GM19238 (cell line): ENCODE results near the gene IL1RAP.

Experiments used
- DNase-seq: peaks from one replicate; pipeline ENCODE4 v3.0.0; 2011; ENCODE audit warnings: low spot score; ENCODE audit not compliant: insufficient read length

The IL1RAP gene

DNA sequence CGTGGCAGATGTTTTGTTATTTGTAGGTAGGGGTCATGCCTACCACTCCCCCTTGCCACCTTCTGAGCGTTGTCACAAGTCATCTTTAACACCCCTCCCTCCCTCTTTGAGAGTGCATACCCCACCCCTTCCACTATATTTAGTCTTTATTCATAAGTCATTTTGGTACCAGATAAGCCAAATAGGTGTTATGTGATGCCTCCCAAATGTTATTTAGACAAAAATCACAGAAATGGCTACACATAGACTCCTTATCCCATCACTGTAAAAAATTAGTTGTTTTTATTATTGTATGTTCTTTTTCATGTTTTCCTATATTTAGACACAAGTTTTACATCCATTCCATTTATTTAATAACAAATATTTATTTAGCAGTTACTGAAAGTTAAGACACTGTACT lies 93.1 kb downstream of the IL1RAP start:
- DNase-seq: no peak

DNA sequence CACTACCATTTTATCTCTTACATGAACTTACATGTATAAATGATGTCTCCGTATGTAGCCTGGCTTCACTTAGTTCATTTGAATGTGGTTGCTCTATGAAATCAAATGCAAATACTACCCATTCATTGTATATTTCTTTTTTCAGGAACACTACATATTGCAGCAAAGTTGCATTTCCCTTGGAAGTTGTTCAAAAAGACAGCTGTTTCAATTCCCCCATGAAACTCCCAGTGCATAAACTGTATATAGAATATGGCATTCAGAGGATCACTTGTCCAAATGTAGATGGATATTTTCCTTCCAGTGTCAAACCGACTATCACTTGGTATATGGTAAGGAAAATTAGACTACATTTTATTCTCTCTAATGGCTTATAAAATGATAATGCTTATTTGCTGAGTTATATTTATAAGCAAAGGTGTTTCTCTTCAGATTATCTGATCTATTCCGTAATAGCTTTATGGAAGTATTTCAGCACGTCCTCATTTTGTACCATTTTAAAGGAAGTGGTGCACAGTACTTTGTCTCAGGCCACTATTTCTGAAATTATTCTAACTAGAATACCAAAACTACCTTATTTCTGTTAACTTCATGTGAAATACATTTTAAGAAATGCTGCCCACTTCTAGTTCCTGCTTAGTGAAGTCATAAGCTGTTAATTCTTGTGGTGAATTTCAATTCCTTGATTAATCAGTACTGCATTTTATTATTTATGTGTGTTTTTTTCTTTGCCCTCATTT lies 95.1 kb downstream of the IL1RAP start:
- DNase-seq: no peak

DNA sequence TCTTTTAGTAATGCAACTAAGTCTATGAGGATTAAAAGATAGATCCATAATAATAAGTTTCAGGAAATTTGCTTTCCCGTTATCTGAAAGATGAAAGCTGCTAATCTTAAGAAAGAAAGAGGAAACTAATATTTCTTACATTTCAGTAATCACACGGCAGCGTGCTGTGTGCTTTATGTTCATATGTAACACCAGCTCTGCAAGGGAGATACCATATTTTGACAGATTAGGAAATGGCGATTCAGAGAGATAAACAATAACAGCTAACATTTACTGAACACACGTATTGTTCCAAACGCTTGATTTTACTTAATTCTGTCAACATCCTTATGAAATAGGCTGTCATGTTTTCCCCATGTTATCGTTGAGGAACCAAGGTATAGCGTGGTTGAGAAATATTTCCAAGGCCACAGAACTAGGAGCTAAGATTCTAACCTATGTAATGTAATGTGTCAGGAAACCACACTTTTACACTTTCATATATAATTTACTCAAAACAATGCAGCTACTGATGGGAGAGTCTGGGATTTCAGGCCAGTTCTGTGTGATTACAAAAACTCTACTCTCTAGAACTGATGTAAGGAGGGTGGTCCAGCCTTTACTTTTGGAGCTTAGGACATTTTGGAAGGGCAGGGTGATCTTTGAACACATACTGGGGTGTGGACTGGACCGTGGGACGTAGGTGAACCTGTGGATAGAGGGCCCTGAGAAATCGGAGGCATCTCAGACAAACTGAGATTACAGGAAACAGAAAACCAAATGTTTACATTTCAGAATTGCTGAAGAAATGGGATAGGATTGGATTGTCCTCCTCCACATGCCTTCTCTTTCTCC lies 100.6 kb downstream of the IL1RAP start:
- DNase-seq: no peak

DNA sequence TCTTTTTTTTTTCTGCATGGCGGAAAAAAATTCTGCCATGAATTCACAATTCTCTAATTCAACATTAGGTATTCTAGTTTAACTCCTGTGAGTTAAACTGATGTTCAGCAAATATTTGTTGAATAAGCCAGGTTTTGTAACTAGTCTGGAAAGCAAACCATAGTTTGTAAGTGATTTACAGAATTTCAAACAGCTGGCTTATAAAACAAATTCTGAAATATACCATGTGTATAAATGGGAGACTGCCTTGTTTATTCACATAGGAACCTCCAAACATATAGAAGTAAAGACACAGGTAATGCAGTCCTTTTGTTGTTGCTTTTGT lies 101.1 kb downstream of the IL1RAP start:
- no peak for DNase-seq

DNA sequence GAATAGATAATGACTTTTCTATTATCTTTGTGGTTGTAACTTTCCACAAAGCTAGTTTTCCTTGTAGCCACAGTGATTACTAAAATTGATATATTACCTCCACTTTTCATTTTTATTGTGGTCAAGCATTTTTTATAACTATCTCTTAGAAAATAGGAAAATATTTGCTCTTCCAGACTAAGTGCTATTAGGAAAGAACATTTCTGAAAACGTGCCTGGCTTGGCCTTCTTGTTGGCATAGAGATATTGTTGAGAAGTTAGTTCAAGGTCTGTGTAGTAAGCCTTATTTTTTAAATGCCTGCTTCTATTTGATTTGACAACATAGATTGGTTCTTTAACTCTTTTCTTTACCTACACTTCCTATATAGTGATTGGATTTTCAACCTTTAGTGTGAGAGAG lies 101.7 kb downstream of the IL1RAP start:
- DNase-seq: no peak

DNA sequence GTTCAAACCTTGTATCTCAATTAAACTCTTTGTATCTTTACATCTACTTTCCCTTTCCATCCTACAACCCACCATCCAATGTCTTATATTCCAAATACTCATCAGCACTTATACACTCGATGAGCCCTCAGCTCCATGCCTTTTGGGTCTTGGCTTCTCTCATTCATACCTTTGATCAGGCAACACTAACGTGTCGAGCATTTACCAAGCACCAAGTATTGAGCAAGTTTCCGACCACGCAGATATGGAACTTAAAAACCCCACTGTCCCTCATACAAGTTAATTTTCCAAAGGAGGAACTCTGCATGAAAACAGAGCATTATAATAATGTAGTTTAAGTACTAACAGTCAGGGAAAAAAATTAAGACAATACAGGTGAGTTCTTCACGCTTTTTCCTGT lies 102.8 kb downstream of the IL1RAP start:
- no peak for DNase-seq

DNA sequence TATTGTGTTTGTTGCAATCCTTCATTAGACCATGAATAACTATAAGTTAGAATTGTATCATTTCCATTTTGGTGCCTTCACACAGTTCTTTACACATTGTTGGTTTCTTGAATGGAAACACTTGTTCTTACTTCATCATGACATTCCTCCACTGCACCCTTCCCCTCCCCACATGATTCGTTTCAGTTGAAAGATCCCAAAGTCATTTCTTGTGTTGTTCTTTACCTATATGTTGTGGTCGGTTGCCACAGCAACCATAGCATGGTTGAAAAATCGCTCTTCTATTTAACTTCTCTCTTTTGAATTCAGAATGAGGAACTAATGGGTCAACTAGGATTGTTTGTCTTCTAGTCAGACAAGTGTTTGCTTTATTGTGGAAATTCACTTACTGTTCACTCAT lies 103.3 kb downstream of the IL1RAP start:
- DNase-seq: no peak

DNA sequence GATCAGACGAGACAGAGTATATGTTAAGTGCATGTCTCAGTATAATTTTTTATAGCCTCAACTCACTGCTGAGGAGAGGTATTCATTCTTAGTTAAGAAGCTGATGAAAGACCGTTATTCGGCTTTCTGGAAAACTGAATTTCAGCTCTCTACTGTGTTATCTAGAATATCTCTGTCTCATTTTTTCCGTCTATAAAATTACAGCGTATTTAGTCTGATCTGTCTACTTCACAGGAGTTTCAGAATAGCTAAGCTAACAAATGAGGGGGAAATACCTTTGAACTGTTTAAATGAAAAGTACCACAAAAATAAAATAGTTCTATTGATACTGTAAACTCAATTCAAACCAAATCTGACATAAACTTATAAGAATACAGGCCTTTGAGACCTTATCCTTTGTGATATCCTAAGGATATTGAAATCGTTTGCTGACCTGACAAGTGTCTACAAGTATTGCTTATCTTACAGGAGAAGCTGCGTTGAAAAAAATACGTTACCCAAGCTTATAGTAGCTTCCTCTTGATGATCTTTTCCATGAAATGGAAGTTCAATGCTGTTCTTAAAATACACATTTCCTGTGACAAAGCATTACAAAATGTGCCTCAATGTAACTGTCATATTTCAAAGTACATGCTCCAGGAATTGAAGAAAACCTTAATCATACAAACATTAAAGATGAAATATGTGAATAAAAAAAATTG lies 104.6 kb downstream of the IL1RAP start:
- no peak for DNase-seq

DNA sequence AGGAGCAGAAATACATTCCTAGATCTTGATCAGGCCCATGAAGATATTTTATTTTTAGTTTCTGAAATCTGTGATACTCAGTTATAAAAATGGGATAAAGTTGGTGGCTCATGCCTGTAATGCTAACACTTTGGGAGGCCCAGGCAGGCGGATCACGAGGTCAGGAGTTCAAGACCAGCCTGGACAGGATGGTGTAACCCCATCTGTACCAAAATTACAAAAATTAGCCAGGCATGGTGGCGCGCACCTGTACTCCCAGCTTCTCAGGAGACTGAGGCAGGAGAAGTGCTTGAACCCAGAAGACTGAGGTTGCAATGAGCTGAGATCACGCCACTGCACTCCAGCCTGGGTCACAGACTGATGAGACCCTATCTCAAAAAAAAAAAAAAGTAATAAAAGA lies 105.5 kb downstream of the IL1RAP start:
- no peak for DNase-seq

DNA sequence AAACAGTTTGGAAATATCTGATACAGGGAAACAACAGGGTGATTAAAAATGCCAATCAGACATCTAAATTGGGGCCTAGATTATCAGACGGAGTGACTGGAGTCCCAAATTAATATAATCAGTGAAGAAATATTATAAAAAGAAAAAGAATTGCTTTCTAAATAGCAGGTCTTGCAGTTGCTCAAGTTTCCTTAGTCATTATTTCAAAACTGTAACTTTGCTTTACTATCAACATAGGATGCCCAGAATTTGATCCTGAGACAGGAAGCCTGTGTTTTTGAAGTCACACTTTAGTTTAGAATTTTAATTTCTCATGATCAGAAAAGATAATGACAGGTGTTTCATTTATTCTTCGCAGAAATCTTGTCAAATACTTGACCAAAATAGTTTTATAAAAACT lies 105.9 kb downstream of the IL1RAP start:
- no peak for DNase-seq

DNA sequence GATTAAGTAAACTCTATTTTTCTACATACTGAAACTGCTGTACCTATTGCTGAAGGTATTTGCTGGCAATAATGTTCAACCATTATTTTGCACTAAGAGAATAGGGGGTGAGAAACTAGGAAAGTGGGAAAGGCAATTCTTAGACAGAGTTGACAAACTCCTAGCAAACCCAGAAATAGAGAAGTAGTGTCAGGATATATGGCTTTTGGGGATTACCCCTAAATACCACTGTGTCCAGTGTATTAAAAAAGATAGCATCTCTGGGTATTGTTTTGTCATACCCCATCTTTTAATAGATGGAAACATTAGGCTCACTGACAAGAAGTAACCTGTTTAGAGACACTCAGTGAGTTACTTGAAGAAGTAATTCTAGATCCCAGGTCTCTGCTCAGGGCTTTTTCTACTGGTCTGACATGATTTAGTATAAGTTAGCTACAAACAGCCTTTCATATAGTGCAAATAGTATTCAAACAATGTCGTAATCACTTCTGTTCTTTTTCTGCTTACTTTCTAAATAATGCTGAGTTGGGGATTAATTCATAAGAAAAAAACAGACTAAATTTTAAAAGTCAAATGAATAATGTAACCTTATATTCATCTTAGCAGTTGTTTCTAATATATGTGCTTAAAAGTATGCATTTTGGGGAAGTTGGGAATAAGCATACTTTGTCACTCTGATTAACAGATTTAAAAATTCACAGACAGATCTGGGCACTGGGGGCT lies 107.2 kb downstream of the IL1RAP start:
- no peak for DNase-seq

DNA sequence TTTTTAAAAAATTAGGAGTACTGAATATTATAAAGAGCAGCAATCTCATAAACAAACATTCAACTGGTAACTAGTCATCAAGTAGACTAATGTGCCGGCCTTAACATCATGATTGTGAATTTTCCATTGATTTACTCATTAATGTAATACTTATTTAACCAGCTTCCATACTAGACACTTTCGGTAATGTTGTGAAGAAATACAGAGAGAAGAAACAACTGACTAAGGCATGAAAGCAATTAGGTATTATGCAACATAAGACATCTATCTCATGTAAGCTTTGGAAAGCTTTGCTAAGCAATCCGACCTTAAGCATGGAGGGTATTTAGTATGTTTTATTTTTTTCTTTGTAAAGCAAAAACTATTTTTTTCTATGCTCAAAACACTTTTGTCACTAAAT lies 108.0 kb downstream of the IL1RAP start:
- no peak for DNase-seq

DNA sequence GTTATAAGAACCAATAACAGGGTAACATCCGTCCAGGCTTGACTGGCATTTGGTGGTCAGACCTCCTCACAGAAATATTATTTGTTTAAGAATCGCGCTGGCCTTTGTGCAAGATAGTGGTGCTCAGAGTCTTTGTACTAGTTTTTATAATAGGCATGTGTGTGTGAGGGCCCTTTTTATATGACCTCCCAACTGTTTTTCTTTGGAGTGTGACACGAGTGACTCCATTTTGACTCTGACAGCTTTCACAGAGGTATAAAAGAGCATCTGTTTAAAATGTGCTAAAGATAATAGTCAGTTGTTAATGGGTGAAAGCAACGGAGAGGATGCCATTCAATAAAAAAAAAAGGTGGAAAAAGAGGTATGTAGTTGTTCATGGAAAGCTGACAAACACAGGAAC lies 110.4 kb downstream of the IL1RAP start:
- DNase-seq: no peak

DNA sequence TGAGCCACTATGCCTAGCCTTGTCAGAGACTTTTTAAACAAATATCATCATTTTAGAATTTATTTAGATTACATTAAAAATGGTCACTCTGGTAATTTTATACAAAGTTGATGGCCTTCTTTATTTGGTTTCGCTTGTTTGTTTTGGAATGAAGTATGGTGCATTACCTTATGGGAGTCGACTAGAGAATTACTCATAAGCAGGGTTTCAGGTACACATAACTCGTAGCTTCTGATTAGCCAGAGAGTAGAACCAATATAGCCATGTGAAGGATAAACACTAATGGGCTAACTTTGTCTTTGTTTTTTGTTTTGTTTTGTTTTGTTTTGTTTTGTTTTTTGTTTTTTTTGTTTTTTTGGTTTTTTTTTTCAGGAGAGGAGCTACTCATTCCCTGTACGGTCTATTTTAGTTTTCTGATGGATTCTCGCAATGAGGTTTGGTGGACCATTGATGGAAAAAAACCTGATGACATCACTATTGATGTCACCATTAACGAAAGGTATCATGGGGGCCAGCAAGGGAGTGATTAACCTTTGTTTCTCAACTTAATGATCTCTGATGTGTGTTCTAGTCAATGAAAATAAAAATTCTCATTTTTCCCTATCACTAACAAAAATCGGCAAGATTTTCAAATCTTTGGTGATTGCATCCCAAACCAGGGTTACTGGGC lies 113.2 kb downstream of the IL1RAP start:
- no peak for DNase-seq

DNA sequence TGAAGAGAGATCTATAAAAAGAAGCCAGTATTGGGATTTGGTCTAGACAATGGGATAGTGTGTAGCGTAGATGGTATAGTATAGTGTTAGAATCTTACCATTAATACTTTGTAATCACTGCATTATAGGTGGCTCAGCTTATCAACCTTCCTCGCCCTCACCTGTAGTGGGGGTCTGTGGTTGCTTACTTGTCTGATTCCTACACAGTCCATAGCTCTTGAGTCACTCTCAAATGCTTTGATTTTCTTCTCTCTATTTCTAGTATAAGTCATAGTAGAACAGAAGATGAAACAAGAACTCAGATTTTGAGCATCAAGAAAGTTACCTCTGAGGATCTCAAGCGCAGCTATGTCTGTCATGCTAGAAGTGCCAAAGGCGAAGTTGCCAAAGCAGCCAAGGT lies 115.2 kb downstream of the IL1RAP start:
- no peak for DNase-seq

DNA sequence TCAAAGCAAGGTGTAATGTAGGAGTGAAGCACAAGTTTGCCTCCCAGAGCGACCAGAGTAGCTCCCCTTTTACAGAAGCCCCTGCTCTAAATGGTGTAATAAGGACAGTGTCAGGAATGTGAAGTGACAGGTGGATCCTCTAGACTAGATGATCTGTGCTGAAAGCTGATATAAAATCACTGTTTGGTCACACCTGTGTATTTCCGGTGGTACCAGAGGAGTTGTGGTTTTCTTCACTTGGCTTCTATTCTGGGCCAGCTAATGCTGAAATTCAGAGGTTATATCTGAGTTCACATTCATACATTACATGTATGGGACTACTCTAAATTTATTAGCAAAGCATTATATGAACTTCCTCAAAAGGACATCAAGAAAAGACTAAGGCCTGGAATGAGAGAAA lies 117.4 kb downstream of the IL1RAP start:
- DNase-seq: no peak

DNA sequence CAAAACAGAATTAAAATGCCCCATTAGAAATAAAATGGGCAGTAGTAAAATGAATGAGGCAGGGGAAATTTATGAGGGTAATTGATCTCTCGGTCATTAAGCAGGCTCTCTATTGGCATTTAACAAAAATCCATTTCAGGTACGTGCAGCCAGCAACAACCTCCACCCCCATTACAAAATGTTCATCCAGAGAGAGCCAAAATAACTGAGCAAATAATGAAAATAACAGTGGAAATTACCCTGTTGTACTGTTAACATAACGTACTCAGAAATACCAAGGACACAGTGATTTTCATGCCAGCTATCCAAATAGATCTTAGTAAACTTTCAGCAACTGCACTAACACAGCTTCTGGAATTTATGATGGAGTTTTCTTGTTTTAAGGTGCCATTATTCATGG lies 127.7 kb downstream of the IL1RAP start:
- DNase-seq: no peak

DNA sequence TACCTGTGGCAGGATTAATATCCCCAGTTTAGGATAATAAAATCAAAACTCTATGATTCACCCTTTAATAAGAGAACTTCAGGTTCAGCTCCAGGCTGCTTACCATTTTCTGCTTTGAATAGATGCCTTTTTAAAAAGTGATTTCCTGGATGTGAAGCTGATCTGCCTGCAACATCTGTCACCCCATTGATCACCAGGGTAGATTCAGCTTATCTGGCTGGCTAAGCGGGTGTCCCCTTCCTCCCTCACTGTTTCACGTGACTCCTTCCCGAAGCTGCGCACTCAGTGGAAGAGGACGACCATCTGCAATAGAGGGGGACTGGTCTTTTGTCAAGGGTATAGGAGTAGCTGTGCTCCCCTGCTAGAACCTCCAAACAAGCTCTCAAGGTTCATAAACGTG lies 128.1 kb downstream of the IL1RAP start:
- DNase-seq: no peak

DNA sequence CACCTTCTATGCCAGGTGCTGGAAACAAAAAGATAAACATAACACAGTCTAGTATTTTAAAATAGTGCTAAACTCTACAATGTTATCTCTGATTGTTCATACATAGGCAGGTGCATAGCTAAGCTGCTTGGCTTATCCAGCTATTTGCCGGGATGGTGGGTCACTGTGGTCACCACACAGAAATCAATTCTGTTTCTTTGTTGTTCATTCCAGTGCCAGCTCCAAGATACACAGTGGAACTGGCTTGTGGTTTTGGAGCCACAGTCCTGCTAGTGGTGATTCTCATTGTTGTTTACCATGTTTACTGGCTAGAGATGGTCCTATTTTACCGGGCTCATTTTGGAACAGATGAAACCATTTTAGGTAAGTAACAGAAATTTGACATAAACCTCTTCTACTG lies 130.2 kb downstream of the IL1RAP start:
- DNase-seq: no peak

DNA sequence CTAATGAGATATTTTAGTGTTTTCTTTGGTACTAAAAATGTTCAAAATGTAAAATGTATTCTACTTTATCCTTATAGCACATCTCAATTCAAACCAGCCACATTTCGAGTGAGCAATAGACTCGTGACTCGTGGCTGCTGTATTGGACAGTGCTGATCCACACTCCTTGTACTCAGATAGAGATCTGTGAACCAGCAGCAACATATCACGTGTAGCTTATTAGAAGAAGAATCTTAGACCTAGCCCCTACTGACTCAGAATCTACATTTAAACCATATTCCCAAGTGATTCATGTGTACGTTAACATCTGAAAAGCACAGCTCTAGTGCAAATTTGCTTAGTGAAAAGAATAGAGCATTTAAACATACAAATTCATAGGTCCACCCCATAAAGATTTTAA lies 130.9 kb downstream of the IL1RAP start:
- no peak for DNase-seq

DNA sequence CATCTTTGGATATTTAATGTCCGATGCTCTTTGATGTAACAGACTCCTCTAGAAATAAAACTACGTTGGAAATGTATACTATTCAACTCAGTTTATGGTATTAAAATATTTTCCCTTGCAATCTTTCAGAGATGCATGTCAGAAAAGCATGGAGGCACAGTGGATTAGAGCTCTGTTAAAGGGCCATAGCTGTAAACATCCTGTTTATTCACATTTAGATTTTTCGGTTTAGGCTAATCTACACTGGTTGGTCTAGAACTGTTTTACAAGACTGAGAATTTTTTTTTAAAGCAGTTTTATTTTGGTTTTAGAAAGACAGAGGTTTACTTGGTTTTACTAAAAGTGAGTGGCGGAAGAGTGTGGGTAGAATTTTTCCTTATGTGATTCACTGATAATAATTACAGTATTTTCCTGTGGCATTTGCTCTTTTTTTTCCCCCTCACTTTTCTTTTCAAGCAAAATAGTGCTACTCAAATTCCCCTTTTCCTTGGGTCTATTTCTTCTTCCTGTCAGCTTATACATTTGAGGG lies 132.1 kb downstream of the IL1RAP start:
- no peak for DNase-seq
